CD4-positive, CD25-positive, alpha-beta regulatory T cell (primary cell): Measurements from ENCODE around the gene SERPINA4. TPM values are rescaled to one million over a fixed set of nuclear protein-coding genes. Genes with fewer than 3 reads are reported as not detected.
"Not testable (repeated sequence)": the region's sequence is repeated elsewhere in the genome, so short reads cannot be mapped to it uniquely, and the experiment has no call there.

Experiments used
- ATAC-seq, 2 donors: fragments of 150-1000 bp; cut with Tn5 transposase; one replicate each; pipeline ENCODE4 v1.10.0; 2021; ENCODE audit warnings: low read depth in 2 of 2, moderate number of reproducible peaks in 2 of 2, moderate library complexity in 1 of 2
- DNase-seq, 3 donors: peaks; one replicate each; pipeline versions ENCODE4 v3.0.0 to v3.0.0-alpha.2; 2012 to 2022; ENCODE audit warnings: mixed read lengths in 1 of 3
- H3K27ac ChIP-seq: one replicate; pipeline ENCODE4 v1.7.0; 2013; ENCODE audit warnings: mild to moderate bottlenecking, low read length; ENCODE audit not compliant: insufficient read depth, poor library complexity, severe bottlenecking
- H3K27me3 ChIP-seq: one replicate; pipeline ENCODE4 v1.7.0; 2013; ENCODE audit warnings: low read length; ENCODE audit not compliant: control insufficient read depth, insufficient read depth
- H3K36me3 ChIP-seq: one replicate; pipeline ENCODE4 v1.7.0; 2013; ENCODE audit warnings: mild to moderate bottlenecking, low read length, moderate library complexity; ENCODE audit not compliant: control insufficient read depth, insufficient read depth
- H3K4me1 ChIP-seq: 2 replicates; pipeline ENCODE4 v1.7.0; 2013; ENCODE audit warnings: mild to moderate bottlenecking, low read length; ENCODE audit not compliant: insufficient read depth, control insufficient read depth, poor library complexity, severe bottlenecking
- H3K4me3 ChIP-seq: one replicate; pipeline ENCODE4 v1.7.0; 2013; ENCODE audit warnings: low read depth, mild to moderate bottlenecking, low read length, moderate library complexity
- H3K9me3 ChIP-seq, 2 experiments: 1 replicate in 1 of 2; 2 replicates in 1 of 2; pipeline ENCODE4 v1.7.0; 2013; ENCODE audit warnings: low read length in 2 of 2, mild to moderate bottlenecking in 1 of 2, moderate library complexity in 1 of 2; ENCODE audit not compliant: control insufficient read depth in 2 of 2
- H3K27ac Mint-ChIP-seq, 3 donors: one replicate each; pipeline ENCODE4 v1.8.0; 2020 to 2022; ENCODE audit warnings: mild to moderate bottlenecking in 3 of 3, mixed read lengths in 3 of 3, moderate library complexity in 2 of 3
- H3K27me3 Mint-ChIP-seq: one replicate; pipeline ENCODE4 v1.8.0; 2022; ENCODE audit warnings: mild to moderate bottlenecking, mixed read lengths
- H3K36me3 Mint-ChIP-seq: one replicate; pipeline ENCODE4 v1.8.0; 2020; ENCODE audit warnings: mixed read lengths
- H3K4me1 Mint-ChIP-seq, 4 donors: one replicate each; pipeline ENCODE4 v1.8.0; 2020 to 2022; ENCODE audit warnings: mixed read lengths in 4 of 4, mild to moderate bottlenecking in 1 of 4
- H3K4me3 Mint-ChIP-seq, 4 donors: one replicate each; pipeline ENCODE4 v1.8.0; 2020 to 2022; ENCODE audit warnings: mild to moderate bottlenecking in 4 of 4, mixed read lengths in 4 of 4, moderate library complexity in 3 of 4
- H3K9me3 Mint-ChIP-seq, 7 donors: one replicate each; pipeline ENCODE4 v1.8.0; 2020 to 2022; ENCODE audit warnings: mixed read lengths in 7 of 7, mild to moderate bottlenecking in 3 of 7, moderate library complexity in 2 of 7
- polyA plus RNA-seq, 4 donors: library from polyadenylated mRNA; unstranded; fragments of 300-500 nt; fragmentation: Illumina TruSeq; gene quantifications; one replicate each; pipeline ENCODE4 v1.2.3, GENCODE V29; 2021
- total RNA-seq: library from RNA; stranded (reverse); gene quantifications from one replicate; pipeline ENCODE4 v1.2.3, GENCODE V29; 2022

The SERPINA4 gene
- total and polyA plus RNA-seq, 5 donors from 2014 or later: not detected

GRCh38 chr14:94598816-94599655 is 37.8 kb downstream of the SERPINA4 start:
- Histone ChIP-seq H3K36me3 (no peaks in the 10 kb centered on the region), H3K27me3 (no peaks in the 10 kb centered on the region), H3K27ac (no peak overlapping the region), H3K9me3 (no peaks in the 10 kb centered on the region), H3K4me3 (no peak overlapping the region), H3K4me1 (no peaks in the 10 kb centered on the region)
- peaks cover 0 to 2% (median 0%) of the 10 kb centered on the region in 7 donors for H3K9me3 Mint-ChIP-seq
- DNase-seq (no peak), ATAC-seq (no peak)
- H3K4me3 Mint-ChIP-seq: no peak overlapping the region
- no peaks in the 10 kb centered on the region for H3K4me1 Mint-ChIP-seq
- H3K27me3 Mint-ChIP-seq: no peaks in the 10 kb centered on the region
- no peaks in the 10 kb centered on the region for H3K36me3 Mint-ChIP-seq
- no peak overlapping the region for H3K27ac Mint-ChIP-seq

GRCh38 chr14:94599656-94600004 is 38.4 kb downstream of the SERPINA4 start:
- H3K9me3 ChIP-seq: no peaks in the 10 kb centered on the region
- H3K4me1 Mint-ChIP-seq: no peaks in the 10 kb centered on the region
- H3K27me3 Mint-ChIP-seq: no peaks in the 10 kb centered on the region
- ATAC-seq (no peak), DNase-seq (no peak)
- H3K9me3 Mint-ChIP-seq: peaks cover 0 to 2% (median 0%) of the 10 kb centered on the region in 7 donors
- H3K27ac ChIP-seq: no peak overlapping the region
- H3K4me1 ChIP-seq: no peaks in the 10 kb centered on the region
- no peaks in the 10 kb centered on the region for H3K27me3 ChIP-seq
- no peaks in the 10 kb centered on the region for H3K36me3 Mint-ChIP-seq
- H3K27ac Mint-ChIP-seq: no peak overlapping the region
- no peaks in the 10 kb centered on the region for H3K36me3 ChIP-seq
- no peak overlapping the region for H3K4me3 ChIP-seq
- H3K4me3 Mint-ChIP-seq: no peak overlapping the region

- Mint-ChIP-seq H3K4me3 (no peak overlapping the region), H3K27ac (no peak overlapping the region), H3K4me1 (no peaks in the 10 kb centered on the region), H3K36me3 (no peaks in the 10 kb centered on the region), H3K9me3 (peaks cover 0 to 2% (median 0%) of the 10 kb centered on the region in 7 donors), H3K27me3 (no peaks in the 10 kb centered on the region)
- H3K36me3 ChIP-seq: no peaks in the 10 kb centered on the region
- H3K4me3 ChIP-seq: no peak overlapping the region
- no peak overlapping the region for H3K27ac ChIP-seq
- DNase-seq (no peak), ATAC-seq (no peak)
- no peaks in the 10 kb centered on the region for H3K27me3 ChIP-seq
- no peaks in the 10 kb centered on the region for H3K9me3 ChIP-seq
- H3K4me1 ChIP-seq: no peaks in the 10 kb centered on the region
These were observed 38.9 kb downstream of the SERPINA4 start for GRCh38 chr14:94600148-94600545.

- Histone ChIP-seq H3K27ac (no peak overlapping the region), H3K9me3 (no peaks in the 10 kb centered on the region), H3K4me1 (no peaks in the 10 kb centered on the region), H3K27me3 (no peaks in the 10 kb centered on the region), H3K36me3 (no peaks in the 10 kb centered on the region), H3K4me3 (no peak overlapping the region)
- ATAC-seq: no peak
- no peaks in the 10 kb centered on the region for H3K27me3 Mint-ChIP-seq
- H3K36me3 Mint-ChIP-seq: no peaks in the 10 kb centered on the region
- no peaks in the 10 kb centered on the region for H3K4me1 Mint-ChIP-seq
- peaks cover 0 to 8% (median 0%) of the 10 kb centered on the region in 7 donors for H3K9me3 Mint-ChIP-seq
- DNase-seq: no peak
- H3K27ac Mint-ChIP-seq: no peak overlapping the region
- H3K4me3 Mint-ChIP-seq: no peak overlapping the region
These were observed 40.7 kb downstream of the SERPINA4 start for GRCh38 chr14:94601884-94602391.

- Histone ChIP-seq H3K27me3 (no peaks in the 10 kb centered on the region), H3K27ac (no peak overlapping the region), H3K4me3 (no peak overlapping the region), H3K9me3 (no peaks in the 10 kb centered on the region), H3K36me3 (no peaks in the 10 kb centered on the region), H3K4me1 (no peaks in the 10 kb centered on the region)
- no peak for DNase-seq
- Mint-ChIP-seq H3K9me3 (peaks cover 0 to 8% (median 0%) of the 10 kb centered on the region in 7 donors), H3K27ac (no peak overlapping the region), H3K27me3 (no peaks in the 10 kb centered on the region), H3K4me1 (no peaks in the 10 kb centered on the region), H3K4me3 (no peak overlapping the region), H3K36me3 (no peaks in the 10 kb centered on the region)
- ATAC-seq: no peak
These were observed 41.5 kb downstream of the SERPINA4 start for GRCh38 chr14:94602722-94603121.

- H3K9me3 Mint-ChIP-seq: peaks cover 0 to 8% (median 0%) of the 10 kb centered on the region in 7 donors
- no peak for ATAC-seq
These were observed 44.1 kb downstream of the SERPINA4 start for GRCh38 chr14:94605361-94605760.

GRCh38 chr14:94608966-94609365 is 47.7 kb downstream of the SERPINA4 start:
- H3K27me3 Mint-ChIP-seq, H3K27me3 ChIP-seq, H3K4me3 Mint-ChIP-seq, DNase-seq, H3K4me3 ChIP-seq, H3K36me3 Mint-ChIP-seq, H3K27ac ChIP-seq, H3K27ac Mint-ChIP-seq, H3K9me3 Mint-ChIP-seq, H3K4me1 ChIP-seq, H3K36me3 ChIP-seq, H3K4me1 Mint-ChIP-seq, H3K9me3 ChIP-seq, ATAC-seq: not testable (repeated sequence)

More at GRCh38 chr14:94605361-94605760, 44.1 kb downstream of the SERPINA4 start:
- H3K27me3 ChIP-seq: no peaks in the 10 kb centered on the region
- Mint-ChIP-seq H3K36me3 (no peaks in the 10 kb centered on the region), H3K27me3 (no peaks in the 10 kb centered on the region), H3K4me1 (no peaks in the 10 kb centered on the region), H3K27ac (no peak overlapping the region), H3K4me3 (no peak overlapping the region)
- no peak overlapping the region for H3K4me3 ChIP-seq
- H3K27ac ChIP-seq: no peak overlapping the region
- DNase-seq: no peak
- H3K36me3 ChIP-seq: no peaks in the 10 kb centered on the region
- no peaks in the 10 kb centered on the region for H3K4me1 ChIP-seq
- no peaks in the 10 kb centered on the region for H3K9me3 ChIP-seq

- Mint-ChIP-seq H3K4me3 (no peak overlapping the region), H3K4me1 (no peaks in the 10 kb centered on the region), H3K36me3 (no peaks in the 10 kb centered on the region), H3K27ac (no peak overlapping the region), H3K27me3 (peaks cover 8% of the 10 kb centered on the region), H3K9me3 (peaks cover 0 to 1% (median 0%) of the 10 kb centered on the region in 7 donors)
- no peak for ATAC-seq
- Histone ChIP-seq H3K36me3 (no peaks in the 10 kb centered on the region), H3K27ac (no peak overlapping the region), H3K4me3 (no peak overlapping the region), H3K27me3 (no peaks in the 10 kb centered on the region), H3K9me3 (no peaks in the 10 kb centered on the region), H3K4me1 (no peaks in the 10 kb centered on the region)
- DNase-seq: no peak
These were observed 49.9 kb downstream of the SERPINA4 start for GRCh38 chr14:94611179-94611578.
